Measurements from ENCODE around the gene CIC.

DNA sequence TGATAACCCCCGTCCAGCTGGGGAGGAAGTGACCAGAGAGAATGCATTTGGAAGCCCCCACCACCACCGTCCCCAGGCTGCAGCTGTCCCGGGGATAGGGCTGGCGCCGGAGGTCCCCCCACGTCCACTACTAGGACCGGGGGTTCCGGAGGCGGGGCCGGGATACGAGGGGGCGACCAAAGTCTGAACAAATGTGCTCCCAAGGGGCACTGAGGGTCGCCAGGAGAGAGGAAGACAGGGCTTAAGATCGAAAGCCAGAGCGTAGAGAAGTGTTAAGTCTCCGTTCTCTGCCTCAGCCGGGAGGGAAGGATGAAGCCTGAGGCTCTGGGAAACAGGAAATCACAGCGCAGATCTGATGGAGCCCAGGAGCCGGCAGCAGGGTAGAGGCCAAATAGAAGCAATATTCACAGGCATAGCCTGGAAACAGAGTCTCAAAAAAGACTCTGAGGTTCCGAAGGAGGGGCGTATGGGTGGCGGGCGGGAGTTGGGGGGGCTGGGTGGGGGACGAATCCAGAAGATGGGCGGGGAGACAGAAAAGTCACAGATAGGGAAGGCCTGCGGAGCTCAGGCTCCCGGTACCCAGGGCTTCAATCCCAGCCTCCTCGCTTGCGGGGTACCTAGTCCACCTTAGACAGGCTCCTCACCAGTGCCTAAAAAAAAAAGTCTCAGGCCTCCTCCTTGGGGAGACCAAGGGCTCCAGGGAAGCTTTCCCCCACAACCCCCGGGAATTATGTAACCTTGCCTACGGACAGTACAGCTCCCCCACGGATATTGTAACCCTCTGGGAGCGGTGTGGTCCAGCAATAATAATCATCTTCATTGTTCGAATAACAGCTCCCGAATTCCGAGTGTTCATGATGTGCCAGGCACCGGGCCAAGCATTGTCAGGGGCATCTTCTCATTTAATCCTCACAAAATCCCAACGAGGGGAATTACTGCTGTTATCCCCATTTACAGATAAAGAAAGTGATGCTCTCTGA is 13.0 kb upstream of the CIC start:
- TF ChIP-seq CTCF (IDR thresholded peaks at IDR 0.05) (no peak), POLR2A (IDR thresholded peaks at IDR 0.05) (no peak)
